PC-9 (cell line): ENCODE measurements around the gene ABHD17A.

Experiments used
- CTCF ChIP-seq: fragments of 200-600 bp; sonication (generic); conservative IDR thresholded peaks from 2 replicates; pipeline ENCODE4 v1.6.1; 2017; ENCODE audit warnings: mixed run types, antibody characterized with exemption, mild to moderate bottlenecking, moderate library complexity
- EZH2 ChIP-seq: fragments of 200-600 bp; sonication (generic); IDR thresholded peaks from 2 replicates; pipeline ENCODE4 v1.8.0; 2017; ENCODE audit warnings: antibody characterized with exemption, low read depth

DNA sequence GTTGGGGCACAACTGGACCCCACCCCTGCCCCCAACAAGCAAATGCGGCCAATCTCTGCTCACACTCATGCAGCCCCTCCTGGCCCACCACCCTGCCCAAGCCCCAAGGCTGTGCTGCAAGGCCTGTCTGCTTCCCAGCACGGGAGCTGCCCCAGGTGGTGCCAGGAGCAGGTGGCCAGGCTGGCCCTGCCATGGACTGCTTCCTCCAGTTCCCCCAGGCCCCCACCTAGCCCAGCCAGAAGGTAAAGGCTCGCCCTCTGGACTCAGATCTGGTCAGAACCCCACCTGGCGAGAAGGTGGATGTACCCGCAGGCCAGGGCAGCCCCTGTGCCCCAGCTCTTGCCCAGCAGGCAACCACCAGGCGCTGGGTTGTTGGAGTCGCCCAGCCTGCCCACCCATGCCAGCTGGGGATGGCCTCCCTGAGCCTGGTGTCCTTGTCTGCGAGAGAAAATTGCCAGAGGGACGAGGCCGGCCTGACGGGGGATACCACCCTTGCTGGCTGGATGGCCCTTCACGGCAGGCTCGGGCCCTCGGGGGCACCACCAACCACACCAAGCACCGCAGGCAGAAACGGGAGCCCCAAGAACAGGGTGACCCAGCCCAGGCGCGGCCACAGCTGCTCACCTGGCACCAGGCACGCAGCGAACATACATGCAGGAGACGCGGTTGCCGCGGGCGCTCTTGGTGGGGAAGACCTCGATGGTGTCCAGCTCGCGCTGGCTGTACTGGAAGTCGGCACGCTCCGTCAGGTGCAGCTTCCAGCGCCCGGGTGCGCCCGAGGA, 4.5 kb downstream of the ABHD17A start:
- TF ChIP-seq CTCF (no peak), EZH2 (no peak)
